T-helper 2 cell treated with Interferon-gamma antibody and Interleukin-4, amounts not matched to agents 100 ng/mL and 5 ng/mL, for 36 hours (primary cell): ENCODE measurements around the gene ABAT. TPM values are rescaled to one million over a fixed set of nuclear protein-coding genes. Genes with fewer than 3 reads are reported as not detected.
"Not testable (repeated sequence)": the region's sequence is repeated elsewhere in the genome, so short reads cannot be mapped to it uniquely, and the experiment has no call there.

ENCODE experiments used
- intact Hi-C: fragments of 100-400 bp; cut with micrococcal nuclease; formaldehyde crosslinking; loops from one replicate; pipeline ENCODE4 v1.15.1; 2023
- total RNA-seq: library from RNA; stranded (reverse); gene quantifications from 2 replicates; pipeline ENCODE4 v1.2.3, GENCODE V29; 2022

ABAT gene
- total RNA-seq, 1 donor from 2014 or later: 9.4 TPM

- intact Hi-C loops: no loop called here
These were observed 65.7 kb downstream of the ABAT start for GRCh38 chr16:8739989-8740704.

- intact Hi-C loops: no loop called here
These were observed 66.4 kb downstream of the ABAT start for GRCh38 chr16:8740775-8741355.

- intact Hi-C loops: no loop called here
These were observed 67.2 kb downstream of the ABAT start for GRCh38 chr16:8741636-8742035.

GRCh38 chr16:8742068-8742467 lies 67.7 kb downstream of the ABAT start:
- intact Hi-C loops: no loop called here

- intact Hi-C loops: not testable (repeated sequence)
These were observed 74.5 kb downstream of the ABAT start for GRCh38 chr16:8748944-8749343.

GRCh38 chr16:8751481-8752311 lies 77.3 kb downstream of the ABAT start:
- intact Hi-C loops: no loop called here

- intact Hi-C loops: no loop called here
These were observed 78.3 kb downstream of the ABAT start for GRCh38 chr16:8752706-8753105.

- intact Hi-C loops: no loop called here
These were observed 79.1 kb downstream of the ABAT start for GRCh38 chr16:8753416-8754054.

- intact Hi-C loops: no loop called here
These were observed 82.3 kb downstream of the ABAT start for GRCh38 chr16:8756755-8757154.

- intact Hi-C loops: no loop called here
These were observed 83.6 kb downstream of the ABAT start for GRCh38 chr16:8758022-8758421.

GRCh38 chr16:8760021-8760420 lies 85.6 kb downstream of the ABAT start:
- intact Hi-C loops: no loop called here

GRCh38 chr16:8761078-8761477 lies 86.7 kb downstream of the ABAT start:
- intact Hi-C loops: no loop called here

- intact Hi-C loops: no loop called here
These were observed 87.8 kb downstream of the ABAT start for GRCh38 chr16:8762254-8762653.

- intact Hi-C loops: no loop called here
These were observed 88.7 kb downstream of the ABAT start for GRCh38 chr16:8763083-8763482.

- intact Hi-C loops: no loop called here
These were observed 89.5 kb downstream of the ABAT start for GRCh38 chr16:8763899-8764298.

- intact Hi-C loops: no loop called here
These were observed 90.3 kb downstream of the ABAT start for GRCh38 chr16:8764525-8765250.

- intact Hi-C loops: no loop called here
These were observed 92.8 kb downstream of the ABAT start for GRCh38 chr16:8767176-8767575.

GRCh38 chr16:8768283-8768682 lies 93.9 kb downstream of the ABAT start:
- intact Hi-C loops: no loop called here

GRCh38 chr16:8768692-8769091 lies 94.3 kb downstream of the ABAT start:
- intact Hi-C loops: no loop called here

GRCh38 chr16:8773537-8773936 lies 99.1 kb downstream of the ABAT start:
- intact Hi-C loops: no loop called here

GRCh38 chr16:8774208-8774607 lies 99.8 kb downstream of the ABAT start:
- intact Hi-C loops: no loop called here
